ENCODE data around the gene TBC1D22A. TPM values are rescaled to one million over a fixed set of nuclear protein-coding genes. Genes with fewer than 3 reads are reported as not detected.
A peak's percentile ranks its signal among the peaks of the same experiment; 100 is the strongest.
"Not testable (repeated sequence)": the region's sequence is repeated elsewhere in the genome, so short reads cannot be mapped to it uniquely, and the experiment has no call there.

TBC1D22A gene
- total RNA-seq, 2 experiments from 2014 or later: 38.5 to 41.0 TPM

DNA sequence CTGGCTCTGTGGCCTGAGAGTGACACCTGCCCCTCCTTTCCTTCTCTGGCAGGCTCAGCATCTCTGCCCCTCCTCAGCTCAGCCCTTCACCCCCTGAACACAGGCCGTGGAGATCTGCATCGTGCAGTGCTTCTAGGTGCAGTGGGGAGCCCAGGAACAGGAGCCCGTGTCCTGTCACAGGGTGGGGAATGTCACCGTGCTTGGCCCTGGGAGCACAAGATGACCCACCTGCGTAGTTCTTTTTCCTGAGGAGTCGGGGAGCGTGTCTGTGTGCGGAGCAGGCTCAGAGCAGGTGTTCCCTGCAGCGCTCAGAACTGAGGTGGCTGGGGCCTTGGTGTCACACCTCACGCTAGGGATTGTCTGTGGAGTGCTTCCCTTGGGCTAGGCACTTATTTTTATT lies 10.6 kb downstream of the TBC1D22A start:
- ChIA-PET CTCF (interaction anchor here (0.8 to 3.4 kb wide), 4 partner anchors 10 to 28 kb away, joined by 3 to 13 read pairs (median 6); partner anchors contain the start of gene TBC1D22A), POLR2A (interaction anchor here (1.2 to 6.7 kb wide), 7 partner anchors 8 to 35 kb away, joined by 3 to 75 read pairs (median 8); partner anchors contain the start of gene TBC1D22A)
- Mint-ChIP-seq H3K4me1 (peaks cover 76% of the 10 kb centered on the region), H3K36me3 (ENCODE audit: low read depth) (peaks cover 30% of the 10 kb centered on the region), H3K4me3 (peak overlapping the region; percentile 6), H3K27ac (peak overlapping the region; percentile 90), H3K27me3 (no peaks in the 10 kb centered on the region), H3K9me3 (no peaks in the 10 kb centered on the region)
- DNase-seq: no peak

DNA sequence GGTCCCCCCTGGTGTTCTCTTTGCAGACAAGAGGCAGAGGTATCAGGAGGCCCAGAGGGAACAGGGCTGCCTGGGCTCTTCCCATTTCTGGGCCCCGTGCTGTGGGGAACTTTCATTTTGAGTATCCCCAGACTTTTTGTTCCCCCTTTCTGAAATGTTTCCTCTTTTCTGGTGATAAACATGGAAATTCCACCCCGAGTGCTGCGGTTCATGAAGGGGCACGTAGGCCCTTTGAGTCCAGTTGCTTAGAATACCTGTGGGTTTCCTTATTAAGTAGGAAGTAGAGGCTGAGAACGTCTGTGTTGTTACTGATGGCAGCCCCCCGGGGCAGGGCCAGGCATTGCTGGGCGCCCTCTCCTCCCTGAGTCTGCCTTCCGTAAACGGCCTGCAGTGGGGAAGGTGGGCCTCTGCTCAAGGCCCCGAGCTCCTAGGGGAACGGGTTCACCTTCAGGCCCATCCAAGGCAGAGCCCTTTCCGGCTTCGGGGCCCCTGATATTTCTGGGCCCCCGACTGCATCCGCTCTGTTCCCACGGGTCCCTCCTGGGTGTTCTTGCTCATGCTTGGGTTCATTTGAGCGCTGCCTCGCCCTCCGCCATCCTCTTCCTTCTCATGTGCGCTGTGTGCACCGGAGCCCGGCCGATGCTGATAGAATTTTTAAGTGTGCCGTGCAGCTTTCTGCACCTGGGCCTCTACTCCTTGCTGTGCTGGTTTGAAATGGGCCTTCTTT lies 12.0 kb downstream of the TBC1D22A start:
- H3K4me1 Mint-ChIP-seq: peaks cover 77% of the 10 kb centered on the region
- H3K36me3 Mint-ChIP-seq (ENCODE audit: low read depth): peaks cover 30% of the 10 kb centered on the region
- POLR2A ChIA-PET: interaction anchor here (0.6 to 6.7 kb wide), 10 partner anchors 10 to 39 kb away, joined by 3 to 75 read pairs (median 7); partner anchors contain the start of gene TBC1D22A
- H3K27ac Mint-ChIP-seq: peak overlapping the region; percentile 90
- H3K4me3 Mint-ChIP-seq: peak overlapping the region; percentile 75
- DNase-seq: peak; percentile 39
- no peaks in the 10 kb centered on the region for H3K27me3 Mint-ChIP-seq
- H3K9me3 Mint-ChIP-seq: no peaks in the 10 kb centered on the region
- CTCF ChIA-PET: interaction anchor here (0.9 to 3.4 kb wide), 7 partner anchors 10 to 29 kb away, joined by 4 to 13 read pairs (median 5); partner anchors contain the start of gene TBC1D22A

DNA sequence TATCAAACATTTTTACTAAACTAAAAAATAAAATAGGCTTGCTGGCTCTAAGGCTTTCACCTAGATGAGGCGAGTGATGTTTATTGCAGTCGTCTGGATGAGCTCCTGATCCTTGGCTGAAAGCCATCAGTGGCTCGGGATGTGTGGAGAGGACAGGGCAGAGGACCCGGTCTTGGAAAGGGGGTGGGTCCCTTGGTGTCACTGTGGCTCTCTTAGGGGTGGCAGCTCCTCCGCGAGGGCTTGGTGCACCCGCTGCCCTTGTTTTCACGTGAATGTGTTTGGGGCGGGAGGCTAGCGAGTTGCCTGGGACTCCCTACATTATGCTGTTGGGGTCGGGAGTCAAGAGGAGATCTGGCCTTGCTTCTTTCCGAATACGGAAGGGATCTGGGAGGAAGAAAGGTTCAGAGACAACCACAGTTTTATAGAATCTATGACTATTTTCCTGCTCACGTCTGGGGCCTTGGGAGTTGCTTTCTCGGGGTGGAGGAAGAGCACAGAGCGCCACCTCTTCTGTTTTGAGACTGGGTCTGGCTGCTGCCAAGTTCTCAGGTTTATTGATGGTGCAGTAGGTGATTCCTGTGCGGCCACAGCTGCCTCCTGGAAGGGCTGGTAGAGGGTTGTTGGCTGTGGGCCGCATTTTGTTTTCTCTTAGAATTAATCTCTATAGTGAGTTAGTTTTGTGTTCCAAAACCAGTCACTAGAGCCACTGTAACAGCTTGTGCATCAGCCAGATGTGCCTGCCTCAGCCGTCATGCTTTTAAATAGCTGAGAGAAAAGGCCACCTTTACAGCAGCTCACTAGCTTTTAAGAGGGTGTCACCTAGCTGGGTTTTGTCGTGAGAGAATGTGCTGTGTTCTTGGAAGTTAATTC lies 12.8 kb downstream of the TBC1D22A start:
- POLR2A ChIA-PET: interaction anchor here (0.8 to 6.7 kb wide), 7 partner anchors 10 to 26 kb away, joined by 3 to 75 read pairs (median 8); partner anchors contain the start of gene TBC1D22A
- H3K4me3 Mint-ChIP-seq: peak overlapping the region; percentile 75
- CTCF ChIA-PET: interaction anchor here (0.8 to 3.4 kb wide), 6 partner anchors 12 to 26 kb away, joined by 3 to 13 read pairs (median 6); partner anchors contain the start of gene TBC1D22A
- H3K27me3 Mint-ChIP-seq: no peaks in the 10 kb centered on the region
- H3K4me1 Mint-ChIP-seq: peaks cover 69% of the 10 kb centered on the region
- no peak for DNase-seq
- H3K27ac Mint-ChIP-seq: peak overlapping the region; percentile 90
- no peaks in the 10 kb centered on the region for H3K9me3 Mint-ChIP-seq
- peaks cover 30% of the 10 kb centered on the region for H3K36me3 Mint-ChIP-seq (ENCODE audit: low read depth)

DNA sequence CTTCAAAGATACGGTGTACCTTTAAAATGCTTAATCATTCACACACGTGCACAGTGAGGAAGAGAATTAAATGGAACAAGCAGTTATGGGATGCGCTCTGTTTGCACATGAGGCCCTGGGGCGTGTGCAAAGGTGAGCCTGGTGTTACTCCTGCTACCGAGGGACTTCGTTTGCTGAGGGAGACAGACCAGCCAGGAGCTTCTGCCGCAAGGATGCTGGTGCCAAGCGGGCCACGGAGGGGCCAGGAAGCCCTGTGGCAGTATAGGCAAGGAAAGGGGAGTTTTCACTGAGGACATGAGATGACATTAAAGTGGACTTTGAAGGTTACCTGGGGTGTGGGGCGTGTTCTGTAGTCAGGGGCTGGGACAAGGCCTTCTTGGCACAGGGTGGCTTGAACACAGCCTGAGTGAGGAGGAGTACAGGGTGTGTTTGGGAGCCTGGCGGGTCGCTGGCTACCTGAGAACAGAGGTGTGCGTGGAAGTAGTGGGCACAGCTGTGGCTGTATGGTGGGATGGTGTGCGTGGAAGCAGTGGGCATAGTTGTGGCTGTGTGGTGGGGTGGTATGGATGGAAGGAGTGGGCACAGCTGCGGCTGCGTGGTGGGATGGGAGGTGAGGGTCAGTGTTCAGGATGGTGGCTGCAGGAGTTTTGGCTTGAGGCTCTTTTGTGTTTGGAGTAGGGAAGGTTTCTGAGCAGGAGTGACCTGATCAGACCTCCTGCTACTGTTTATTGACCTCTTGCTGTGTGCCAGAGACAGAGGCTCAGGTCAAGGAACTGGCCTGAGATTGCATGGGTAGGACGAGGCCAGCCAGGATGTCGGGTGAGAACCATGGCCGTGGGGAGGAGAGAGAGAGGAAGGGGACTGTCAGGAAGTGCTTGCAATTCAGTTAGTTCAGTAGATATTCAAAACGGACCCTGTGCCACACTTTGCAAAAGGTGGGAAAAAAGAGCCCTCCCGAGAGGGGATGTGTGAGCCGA lies 13.7 kb downstream of the TBC1D22A start:
- Mint-ChIP-seq H3K27ac (peak overlapping the region; percentile 90), H3K27me3 (no peaks in the 10 kb centered on the region), H3K36me3 (ENCODE audit: low read depth) (peaks cover 23% of the 10 kb centered on the region), H3K4me1 (peaks cover 60% of the 10 kb centered on the region), H3K9me3 (no peaks in the 10 kb centered on the region), H3K4me3 (peak overlapping the region; percentile 75)
- no peak for DNase-seq
- ChIA-PET POLR2A (interaction anchor here (3.6 to 6.7 kb wide), 2 partner anchors 14 to 15 kb away, joined by 27 to 75 read pairs; partner anchors contain the start of gene TBC1D22A), CTCF (interaction anchor here (0.8 to 3.4 kb wide), 3 partner anchors 13 to 19 kb away, joined by 3 to 13 read pairs (median 6); partner anchors contain the start of gene TBC1D22A)

DNA sequence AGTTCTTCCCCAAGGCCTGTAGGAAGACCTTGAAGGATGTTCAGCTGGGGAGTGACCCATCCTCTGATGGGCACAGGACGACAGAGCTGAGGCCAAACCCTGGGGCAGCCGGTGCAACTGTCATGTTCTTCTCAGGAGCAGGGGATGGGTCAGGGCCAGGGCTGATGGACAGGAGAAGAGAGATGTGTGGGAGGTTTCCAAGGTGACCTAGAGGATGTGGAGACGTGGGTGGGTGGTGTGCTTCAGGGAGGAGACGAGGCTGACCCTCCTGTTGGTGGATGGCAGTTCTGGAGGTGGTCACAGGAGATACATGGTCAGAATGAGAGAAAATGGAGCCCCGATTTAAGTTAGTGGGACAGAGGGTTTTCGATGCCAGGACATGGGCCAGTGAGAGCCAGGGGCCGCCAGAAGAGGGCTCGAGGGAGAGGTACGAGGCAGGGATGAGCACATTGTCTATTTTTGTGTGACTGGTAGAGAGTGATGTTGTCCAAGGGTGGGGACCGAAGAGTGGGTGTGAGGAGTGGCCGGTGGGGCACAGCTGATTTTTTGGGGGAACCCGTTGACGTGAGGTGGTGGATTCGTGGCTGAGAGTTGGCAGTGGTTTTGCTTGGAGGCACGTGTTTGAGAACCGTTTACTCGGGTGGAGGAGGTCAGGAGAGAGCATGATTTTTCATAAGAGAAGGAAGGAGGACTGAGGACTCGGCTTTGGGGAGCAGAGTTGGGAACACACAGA lies 14.6 kb downstream of the TBC1D22A start:
- POLR2A ChIA-PET: interaction anchor here (6.7 kb wide), 1 partner anchor 15 kb away, joined by 75 read pairs; the partner anchor contains the start of gene TBC1D22A
- H3K27me3 Mint-ChIP-seq: no peaks in the 10 kb centered on the region

DNA sequence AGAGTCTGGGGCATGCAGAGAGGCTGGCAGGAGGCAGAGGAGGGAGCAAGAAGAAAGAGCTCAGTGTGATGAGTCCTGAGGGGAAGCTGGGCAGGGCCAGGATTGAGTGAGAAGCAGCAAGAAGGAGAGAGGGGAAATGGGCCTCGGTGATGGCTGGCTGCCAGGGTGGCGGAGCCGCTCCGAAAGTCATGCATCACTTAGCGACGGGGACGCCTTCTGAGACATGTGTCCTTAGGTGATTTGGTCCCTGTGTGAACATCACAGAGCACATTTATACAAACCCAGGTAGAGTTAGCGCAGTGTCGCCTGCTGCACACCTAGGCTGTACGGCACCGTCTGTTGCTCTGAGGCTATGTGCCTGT lies 15.1 kb downstream of the TBC1D22A start:
- Mint-ChIP-seq H3K27me3 (no peaks in the 10 kb centered on the region), H3K36me3 (ENCODE audit: low read depth) (peaks cover 20% of the 10 kb centered on the region), H3K27ac (peak overlapping the region; percentile 90), H3K4me1 (peaks cover 56% of the 10 kb centered on the region), H3K4me3 (peak overlapping the region; percentile 75), H3K9me3 (no peaks in the 10 kb centered on the region)
- DNase-seq: no peak
- CTCF ChIA-PET: interaction anchor here (0.9 to 1.2 kb wide), 3 partner anchors 19 to 26 kb away, joined by 3 to 5 read pairs (median 3); no protein-coding TSS in a partner anchor
- POLR2A ChIA-PET: interaction anchor here (6.7 kb wide), 1 partner anchor 15 kb away, joined by 75 read pairs; the partner anchor contains the start of gene TBC1D22A

More for the DNA sequence above, 14.6 kb downstream of the TBC1D22A start:
- peak overlapping the region; percentile 75 for H3K4me3 Mint-ChIP-seq
- CTCF ChIA-PET: interaction anchor here (1.0 to 1.2 kb wide), 2 partner anchors 21 to 27 kb away, joined by 3 to 5 read pairs; no protein-coding TSS in a partner anchor
- no peak for DNase-seq
- H3K4me1 Mint-ChIP-seq: peaks cover 56% of the 10 kb centered on the region
- peak overlapping the region; percentile 90 for H3K27ac Mint-ChIP-seq
- no peaks in the 10 kb centered on the region for H3K9me3 Mint-ChIP-seq
- H3K36me3 Mint-ChIP-seq (ENCODE audit: low read depth): peaks cover 20% of the 10 kb centered on the region

DNA sequence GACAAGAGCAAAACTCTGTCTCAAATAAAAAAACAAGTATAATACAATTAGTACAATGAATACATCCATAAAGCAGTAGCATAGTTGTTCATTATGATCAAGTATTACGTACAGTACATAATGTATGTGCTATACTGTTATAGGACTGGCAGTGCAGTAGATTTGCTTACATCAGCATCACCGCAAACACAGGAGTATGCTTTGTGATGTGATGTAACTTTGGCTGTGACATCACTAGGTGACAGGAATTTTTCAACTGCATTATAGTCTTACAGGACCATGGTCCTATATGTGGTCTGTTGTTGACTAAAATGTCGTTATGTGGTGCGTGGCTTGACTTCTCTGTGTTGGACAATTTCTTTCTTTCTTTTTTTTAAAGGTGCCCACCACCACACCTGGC lies 16.6 kb downstream of the TBC1D22A start:
- H3K36me3 Mint-ChIP-seq (ENCODE audit: low read depth): peaks cover 17% of the 10 kb centered on the region
- ChIA-PET POLR2A (no interaction called here), CTCF (no interaction called here)
- no peak for DNase-seq
- peaks cover 43% of the 10 kb centered on the region for H3K4me1 Mint-ChIP-seq
- H3K27ac Mint-ChIP-seq: no peak overlapping the region
- no peak overlapping the region for H3K4me3 Mint-ChIP-seq
- H3K9me3 Mint-ChIP-seq: no peaks in the 10 kb centered on the region
- no peaks in the 10 kb centered on the region for H3K27me3 Mint-ChIP-seq

DNA sequence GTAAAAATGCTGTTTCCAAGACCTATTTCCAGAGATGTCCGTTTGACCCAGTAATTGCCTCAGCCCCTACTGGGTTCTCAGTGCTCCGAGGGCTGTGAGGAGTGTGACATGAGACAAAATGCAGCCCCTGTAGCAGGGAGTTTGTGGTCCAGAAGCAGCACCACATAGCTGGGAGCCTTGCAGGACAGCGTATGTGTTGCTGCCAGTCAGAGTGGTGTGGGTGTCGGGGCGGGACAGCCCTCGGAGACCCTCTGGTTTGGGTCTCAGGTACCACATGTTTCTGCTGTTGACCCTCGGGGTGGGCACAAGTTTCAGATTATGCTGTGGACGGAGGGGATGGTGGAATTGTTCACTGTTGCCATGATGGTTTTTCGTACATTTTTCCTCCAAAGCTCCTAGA lies 17.2 kb downstream of the TBC1D22A start:
- no peak overlapping the region for H3K27ac Mint-ChIP-seq
- no peak overlapping the region for H3K4me3 Mint-ChIP-seq
- peaks cover 37% of the 10 kb centered on the region for H3K4me1 Mint-ChIP-seq
- H3K9me3 Mint-ChIP-seq: no peaks in the 10 kb centered on the region
- DNase-seq: no peak
- no peaks in the 10 kb centered on the region for H3K27me3 Mint-ChIP-seq
- CTCF ChIA-PET: interaction anchor here (0.7 kb wide), 1 partner anchor 17 kb away, joined by 3 read pairs; the partner anchor contains the start of gene TBC1D22A
- POLR2A ChIA-PET: interaction anchor here (1.5 kb wide), 1 partner anchor 17 kb away, joined by 4 read pairs; the partner anchor contains the start of gene TBC1D22A
- peaks cover 17% of the 10 kb centered on the region for H3K36me3 Mint-ChIP-seq (ENCODE audit: low read depth)

DNA sequence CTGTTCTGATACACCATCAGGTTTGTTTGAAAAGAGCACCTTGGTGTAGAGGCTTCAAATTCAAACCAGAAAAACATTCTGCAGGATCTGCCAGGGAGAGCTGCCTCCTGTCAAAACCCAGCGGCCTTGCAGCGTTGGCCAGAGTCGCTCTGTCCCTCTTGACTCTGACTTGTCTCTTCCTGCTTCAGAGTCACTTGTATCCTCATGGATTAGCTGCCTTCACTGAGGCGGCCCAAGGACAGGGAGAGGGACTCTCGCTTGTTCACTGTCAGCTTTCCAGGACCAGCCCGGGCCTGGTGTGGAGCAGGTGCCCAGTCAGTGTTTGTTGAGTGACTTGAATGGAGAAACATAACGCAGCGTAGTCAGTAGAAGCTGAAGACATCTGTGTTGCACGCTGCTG lies 18.0 kb downstream of the TBC1D22A start:
- no peak for DNase-seq
- H3K4me1 Mint-ChIP-seq: peaks cover 29% of the 10 kb centered on the region
- H3K4me3 Mint-ChIP-seq: no peak overlapping the region
- H3K27ac Mint-ChIP-seq: no peak overlapping the region
- no peaks in the 10 kb centered on the region for H3K27me3 Mint-ChIP-seq
- POLR2A ChIA-PET: interaction anchor here (0.7 to 1.5 kb wide), 2 partner anchors 10 to 18 kb away, joined by 3 to 4 read pairs; partner anchors contain the start of gene TBC1D22A
- no peaks in the 10 kb centered on the region for H3K9me3 Mint-ChIP-seq
- CTCF ChIA-PET: interaction anchor here (0.7 to 1.1 kb wide), 3 partner anchors 12 to 22 kb away, joined by 3 to 5 read pairs (median 3); partner anchors contain the start of gene TBC1D22A
- peaks cover 13% of the 10 kb centered on the region for H3K36me3 Mint-ChIP-seq (ENCODE audit: low read depth)

DNA sequence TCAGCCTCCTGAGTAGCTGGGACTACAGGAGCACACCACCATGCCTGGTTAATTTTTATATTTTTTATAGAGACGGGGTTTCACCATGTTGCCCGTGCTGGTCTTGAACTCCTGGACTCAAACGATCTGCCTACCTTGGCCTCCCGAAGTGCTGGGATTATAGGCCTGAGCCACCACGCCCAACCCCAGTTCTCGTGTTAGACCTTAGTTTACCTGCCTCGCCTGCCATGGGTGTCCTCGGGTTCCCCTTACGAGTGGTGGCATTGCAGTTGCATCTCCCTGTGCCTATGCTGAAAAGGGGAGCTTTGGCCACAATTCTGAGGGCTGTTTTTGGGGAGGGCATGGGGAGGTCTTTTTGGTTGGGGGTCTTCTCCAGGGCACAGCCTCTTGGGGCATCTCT lies 18.8 kb downstream of the TBC1D22A start:
- peaks cover 20% of the 10 kb centered on the region for H3K4me1 Mint-ChIP-seq
- POLR2A ChIA-PET: interaction anchor here (0.9 to 1.5 kb wide), 2 partner anchors 19 kb away, joined by 4 read pairs; partner anchors contain the start of gene TBC1D22A

DNA sequence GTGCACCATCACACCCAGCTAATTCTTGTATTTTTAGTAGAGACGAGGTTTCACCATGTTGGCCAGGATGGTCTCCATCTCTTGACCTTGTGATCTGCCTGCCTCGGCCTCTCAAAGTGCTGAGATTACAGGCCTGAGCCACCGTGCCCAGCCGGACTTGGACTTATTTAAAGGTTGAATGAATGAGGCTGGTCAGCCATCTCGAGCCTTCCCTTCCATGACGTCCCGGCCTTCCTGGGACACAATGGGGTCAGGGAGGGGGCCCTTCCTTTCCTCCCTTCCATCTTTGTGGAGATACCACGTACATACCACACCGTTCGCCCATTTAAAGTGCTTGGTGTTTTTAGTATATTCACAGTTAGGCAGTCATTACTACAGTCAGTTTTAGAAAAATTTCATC lies 19.8 kb downstream of the TBC1D22A start:
- H3K9me3 Mint-ChIP-seq, H3K27me3 Mint-ChIP-seq, DNase-seq, H3K27ac Mint-ChIP-seq, CTCF ChIA-PET, H3K4me3 Mint-ChIP-seq: not testable (repeated sequence)
- H3K36me3 Mint-ChIP-seq (ENCODE audit: low read depth): peaks cover 11% of the 10 kb centered on the region
- POLR2A ChIA-PET: interaction anchor here (0.9 kb wide), 1 partner anchor 20 kb away, joined by 4 read pairs; the partner anchor contains the start of gene TBC1D22A
- H3K4me1 Mint-ChIP-seq: peaks cover 13% of the 10 kb centered on the region

More for the DNA sequence above, 18.8 kb downstream of the TBC1D22A start:
- Mint-ChIP-seq H3K4me3 (no peak overlapping the region), H3K9me3 (no peaks in the 10 kb centered on the region), H3K36me3 (ENCODE audit: low read depth) (peaks cover 7% of the 10 kb centered on the region), H3K27ac (no peak overlapping the region), H3K27me3 (no peaks in the 10 kb centered on the region)
- CTCF ChIA-PET: interaction anchor here (0.7 to 1.1 kb wide), 2 partner anchors 23 to 134 kb away, joined by 3 to 5 read pairs; no protein-coding TSS in a partner anchor
- DNase-seq: no peak
